ENCODE data around the gene NBEA. TPM values are rescaled to one million over a fixed set of nuclear protein-coding genes. Genes with fewer than 3 reads are reported as not detected.

NBEA gene
- total RNA-seq, 1 donor from 2014 or later, result 3.9 TPM

DNA sequence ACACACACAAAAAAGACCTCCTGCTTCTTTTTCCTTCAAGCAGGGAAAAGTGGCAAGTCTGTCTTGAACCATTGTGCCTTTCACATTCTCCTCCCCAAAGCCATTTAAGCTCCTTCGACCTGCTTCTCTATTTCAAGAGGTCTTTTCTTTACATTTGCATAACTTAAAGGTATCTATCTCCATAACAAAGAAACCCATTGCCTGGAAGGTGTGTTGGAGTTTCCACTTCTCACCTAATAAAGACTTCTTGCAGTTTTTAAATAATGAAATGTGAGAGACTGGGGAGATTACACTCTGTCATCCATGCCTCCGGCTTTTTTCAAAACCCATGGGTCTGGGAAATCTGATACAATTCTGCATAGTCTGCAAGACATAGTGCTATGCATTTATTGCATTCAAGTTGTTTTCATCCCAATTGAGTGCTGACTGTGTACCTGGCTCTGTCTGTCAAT, 41.8 kb upstream of the NBEA start:
- Mint-ChIP-seq H3K4me1 (no peaks in the 10 kb centered on the region), H3K36me3 (ENCODE audit: low read depth) (no peaks in the 10 kb centered on the region), H3K27ac (no peak overlapping the region), H3K4me3 (no peak overlapping the region), H3K27me3 (peaks cover 6% of the 10 kb centered on the region), H3K9me3 (no peaks in the 10 kb centered on the region)
- TF ChIP-seq, protein P1, sequence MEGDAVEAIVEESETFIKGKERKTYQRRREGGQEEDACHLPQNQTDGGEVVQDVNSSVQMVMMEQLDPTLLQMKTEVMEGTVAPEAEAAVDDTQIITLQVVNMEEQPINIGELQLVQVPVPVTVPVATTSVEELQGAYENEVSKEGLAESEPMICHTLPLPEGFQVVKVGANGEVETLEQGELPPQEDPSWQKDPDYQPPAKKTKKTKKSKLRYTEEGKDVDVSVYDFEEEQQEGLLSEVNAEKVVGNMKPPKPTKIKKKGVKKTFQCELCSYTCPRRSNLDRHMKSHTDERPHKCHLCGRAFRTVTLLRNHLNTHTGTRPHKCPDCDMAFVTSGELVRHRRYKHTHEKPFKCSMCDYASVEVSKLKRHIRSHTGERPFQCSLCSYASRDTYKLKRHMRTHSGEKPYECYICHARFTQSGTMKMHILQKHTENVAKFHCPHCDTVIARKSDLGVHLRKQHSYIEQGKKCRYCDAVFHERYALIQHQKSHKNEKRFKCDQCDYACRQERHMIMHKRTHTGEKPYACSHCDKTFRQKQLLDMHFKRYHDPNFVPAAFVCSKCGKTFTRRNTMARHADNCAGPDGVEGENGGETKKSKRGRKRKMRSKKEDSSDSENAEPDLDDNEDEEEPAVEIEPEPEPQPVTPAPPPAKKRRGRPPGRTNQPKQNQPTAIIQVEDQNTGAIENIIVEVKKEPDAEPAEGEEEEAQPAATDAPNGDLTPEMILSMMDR (IDR thresholded peaks at IDR 0.05), result no peak
- no peak for DNase-seq
- intact Hi-C loops (cut with micrococcal nuclease), result no loop called here
- POLR2A ChIA-PET, result no interaction called here
- ATAC-seq (ENCODE audit: low read depth), result no peak
- CTCF ChIA-PET, result no interaction called here

DNA sequence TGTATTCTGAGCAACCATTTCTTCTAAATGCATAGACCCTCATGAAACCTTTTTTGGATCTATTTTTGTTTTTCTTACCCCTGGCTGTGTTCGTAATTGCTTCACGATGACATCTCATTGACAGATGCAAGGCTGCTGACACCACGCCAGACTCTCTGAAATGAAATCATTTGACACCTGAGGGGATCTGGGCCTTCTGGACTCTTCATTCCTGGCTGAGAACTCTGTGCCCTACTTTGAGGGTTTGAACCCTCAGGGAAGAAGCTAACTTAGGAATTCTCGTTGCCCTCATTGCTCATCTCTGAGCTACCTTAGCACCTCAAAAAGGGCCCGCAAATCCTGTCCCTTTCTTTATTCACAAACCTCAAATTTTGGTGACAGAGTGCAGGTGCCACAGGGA, 40.5 kb upstream of the NBEA start:
- Mint-ChIP-seq H3K27ac (no peak overlapping the region), H3K9me3 (no peaks in the 10 kb centered on the region), H3K36me3 (ENCODE audit: low read depth) (no peaks in the 10 kb centered on the region), H3K4me3 (no peak overlapping the region), H3K4me1 (no peaks in the 10 kb centered on the region), H3K27me3 (peaks cover 6% of the 10 kb centered on the region)
- POLR2A ChIA-PET, result interaction anchor here (0.7 kb wide), 1 partner anchor 9 kb away, joined by 3 read pairs; no protein-coding TSS in a partner anchor
- ATAC-seq (ENCODE audit: low read depth) (no peak), DNase-seq (no peak)
- TF ChIP-seq, protein P1 (IDR thresholded peaks at IDR 0.05), result no peak
- CTCF ChIA-PET, result no interaction called here
- intact Hi-C loops (cut with micrococcal nuclease), result no loop called here

DNA sequence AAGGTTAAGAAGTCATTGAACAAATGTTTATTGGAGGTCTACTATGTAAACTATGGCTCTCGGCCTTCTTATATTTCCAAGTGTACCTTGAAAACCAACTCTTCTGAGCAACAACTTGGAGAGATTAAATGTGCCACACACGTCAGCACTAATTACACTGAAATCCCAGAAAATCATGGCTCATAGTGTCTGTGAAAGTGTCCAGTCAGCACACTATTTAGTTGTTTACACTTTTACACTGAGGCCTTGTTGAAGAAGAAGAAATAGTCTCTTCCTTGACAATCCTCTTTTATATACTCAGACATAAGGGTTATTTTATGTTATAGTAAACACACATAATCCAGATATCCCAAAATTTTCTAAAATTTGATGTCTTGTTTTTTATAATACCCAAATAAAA, 30.9 kb upstream of the NBEA start:
- H3K4me1 Mint-ChIP-seq, result no peaks in the 10 kb centered on the region
- POLR2A ChIA-PET, result no interaction called here

DNA sequence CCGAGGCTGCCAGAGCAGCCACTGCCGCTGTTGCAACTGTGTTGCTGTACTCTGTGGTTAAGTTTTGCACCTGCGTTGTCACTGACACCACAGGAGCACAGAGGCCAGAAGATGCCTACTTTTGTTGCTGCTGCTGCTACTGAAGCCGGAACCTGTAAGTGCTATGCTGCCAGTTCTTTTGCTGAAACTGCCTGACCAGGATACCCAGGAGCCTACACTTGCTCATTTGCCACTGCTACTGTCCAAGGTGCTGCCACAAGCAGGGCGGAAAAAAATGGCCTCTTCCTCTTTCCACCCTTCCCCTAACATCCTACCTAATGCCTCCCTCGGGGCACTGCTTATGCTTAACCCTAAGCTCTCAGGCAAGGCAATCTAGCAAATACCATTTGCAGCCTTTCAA, 29.0 kb upstream of the NBEA start:
- no peaks in the 10 kb centered on the region for H3K4me1 Mint-ChIP-seq
- peaks cover 13% of the 10 kb centered on the region for H3K27me3 Mint-ChIP-seq
- no peak overlapping the region for H3K4me3 Mint-ChIP-seq
- no peaks in the 10 kb centered on the region for H3K36me3 Mint-ChIP-seq (ENCODE audit: low read depth)
- POLR2A ChIA-PET, result no interaction called here
- TF ChIP-seq, protein P1 (IDR thresholded peaks at IDR 0.05), result no peak
- H3K9me3 Mint-ChIP-seq, result no peaks in the 10 kb centered on the region
- ATAC-seq (ENCODE audit: low read depth) (no peak), DNase-seq (no peak)
- intact Hi-C loops (cut with micrococcal nuclease), result no loop called here
- no peak overlapping the region for H3K27ac Mint-ChIP-seq
- CTCF ChIA-PET, result no interaction called here

More for the DNA sequence above, 30.9 kb upstream of the NBEA start:
- Mint-ChIP-seq H3K27me3 (peaks cover 13% of the 10 kb centered on the region), H3K9me3 (no peaks in the 10 kb centered on the region), H3K4me3 (no peak overlapping the region), H3K36me3 (ENCODE audit: low read depth) (no peaks in the 10 kb centered on the region), H3K27ac (no peak overlapping the region)
- TF ChIP-seq, protein P1 (IDR thresholded peaks at IDR 0.05), result no peak
- ATAC-seq (ENCODE audit: low read depth), result no peak
- intact Hi-C loops (cut with micrococcal nuclease), result no loop called here
- CTCF ChIA-PET, result no interaction called here
- DNase-seq, result no peak

DNA sequence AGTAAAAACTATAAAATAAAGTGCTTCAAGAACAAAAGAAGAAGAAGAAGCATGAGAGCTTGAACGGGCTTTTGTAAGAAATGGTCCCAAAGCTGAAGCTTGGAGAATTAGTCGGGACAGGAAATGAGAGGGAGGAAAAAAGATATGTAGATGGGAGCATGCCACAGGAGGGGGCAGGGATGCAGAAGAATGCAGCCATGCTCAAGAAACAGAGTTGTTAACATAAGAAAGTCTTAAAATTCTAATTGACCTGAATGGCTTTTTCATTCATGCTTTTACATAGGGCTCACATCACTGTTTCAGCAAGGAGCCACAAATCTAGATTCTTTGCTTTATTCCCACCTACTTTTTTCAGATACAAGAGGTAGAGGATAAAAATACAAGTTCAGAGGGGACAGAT, 27.7 kb upstream of the NBEA start:
- Mint-ChIP-seq H3K9me3 (no peaks in the 10 kb centered on the region), H3K27me3 (peaks cover 13% of the 10 kb centered on the region), H3K27ac (no peak overlapping the region), H3K4me3 (no peak overlapping the region), H3K36me3 (ENCODE audit: low read depth) (no peaks in the 10 kb centered on the region), H3K4me1 (no peaks in the 10 kb centered on the region)
- TF ChIP-seq, protein P1 (IDR thresholded peaks at IDR 0.05), result no peak
- DNase-seq (no peak), ATAC-seq (ENCODE audit: low read depth) (no peak)
- ChIA-PET CTCF (no interaction called here), POLR2A (no interaction called here)
- intact Hi-C loops (cut with micrococcal nuclease), result no loop called here

All from activated B cell treated with CpG ODN at 0.5 μM for 24 hours (primary cell).